ENCODE data around the gene TTC32. TPM values are rescaled to one million over a fixed set of nuclear protein-coding genes. Genes with fewer than 3 reads are reported as not detected.
A peak's percentile ranks its signal among the peaks of the same experiment; 100 is the strongest.
"Not testable (repeated sequence)": the region's sequence is repeated elsewhere in the genome, so short reads cannot be mapped to it uniquely, and the experiment has no call there.

Gene TTC32
- total RNA-seq, 1 donor from 2014 or later: 27.9 TPM

GRCh38 chr2:19929226-19929625 lies 27.4 kb upstream of the TTC32 start:
- Mint-ChIP-seq H3K4me1 (no peaks in the 10 kb centered on the region), H3K4me3 (no peak overlapping the region), H3K36me3 (peaks cover 49% of the 10 kb centered on the region), H3K27me3 (ENCODE audit: insufficient read depth, low read depth) (no peaks in the 10 kb centered on the region), H3K9me3 (peaks cover 17% of the 10 kb centered on the region), H3K27ac (no peak overlapping the region)
- no peak for DNase-seq (ENCODE audit: low spot score)
- H3K79me2 ChIP-seq (ENCODE audit: low read depth): no peaks in the 10 kb centered on the region
- H3K27ac ChIP-seq: no peak overlapping the region
- H3K4me3 ChIP-seq: no peak overlapping the region
- peaks cover 5% of the 10 kb centered on the region for H3K9me3 ChIP-seq (ENCODE audit: low read depth)
- H3K27me3 ChIP-seq: no peaks in the 10 kb centered on the region
- H3K36me3 ChIP-seq: peaks cover 34% of the 10 kb centered on the region
- H2AFZ ChIP-seq (replicated peaks): no peak overlapping the region
- H3K4me1 ChIP-seq: no peaks in the 10 kb centered on the region
- TF ChIP-seq EZH2 (IDR thresholded peaks at IDR 0.05) (no peak), EZH2phosphoT487 (IDR thresholded peaks at IDR 0.05) (no peak), CTCF (IDR thresholded peaks at IDR 0.05) (no peak)
- no peak overlapping the region for H3K4me2 ChIP-seq
- H3K9ac ChIP-seq: no peak overlapping the region
- H3F3A ChIP-seq (ENCODE audit: low read depth): no peaks in the 10 kb centered on the region
- H4K20me1 ChIP-seq (ENCODE audit: low read depth): no peaks in the 10 kb centered on the region

DNA sequence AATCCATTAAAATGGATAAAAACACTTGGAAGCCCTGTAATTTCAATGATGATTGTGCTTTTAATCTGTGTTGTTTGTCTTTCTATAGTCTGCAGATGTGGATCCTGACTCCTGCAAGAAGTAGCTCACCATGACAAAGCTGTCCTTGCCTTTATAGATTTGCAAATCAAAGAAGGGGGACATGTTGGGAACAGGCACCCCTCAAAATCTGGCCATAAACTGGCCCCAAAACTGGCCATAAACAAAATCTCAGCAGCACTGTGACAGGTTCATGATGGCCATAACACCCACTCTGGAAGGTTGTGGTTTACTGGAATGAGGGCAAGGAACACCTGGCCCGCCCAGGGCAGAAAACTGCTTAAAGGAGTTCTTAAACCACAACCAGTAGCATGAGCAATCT lies 26.0 kb upstream of the TTC32 start:
- not testable (repeated sequence) for H3K27me3 ChIP-seq; H3F3A ChIP-seq (ENCODE audit: low read depth); H3K27ac ChIP-seq; H3K4me2 ChIP-seq; H3K4me3 ChIP-seq; H3K9me3 ChIP-seq (ENCODE audit: low read depth); H3K4me1 ChIP-seq; H3K27me3 Mint-ChIP-seq (ENCODE audit: insufficient read depth, low read depth); DNase-seq (ENCODE audit: low spot score); H3K27ac Mint-ChIP-seq; H4K20me1 ChIP-seq (ENCODE audit: low read depth); H3K4me3 Mint-ChIP-seq; H2AFZ ChIP-seq (replicated peaks); H3K79me2 ChIP-seq (ENCODE audit: low read depth); H3K9ac ChIP-seq; H3K4me1 Mint-ChIP-seq
- peaks cover 17% of the 10 kb centered on the region for H3K9me3 Mint-ChIP-seq
- H3K36me3 ChIP-seq: peaks cover 34% of the 10 kb centered on the region
- peaks cover 53% of the 10 kb centered on the region for H3K36me3 Mint-ChIP-seq

DNA sequence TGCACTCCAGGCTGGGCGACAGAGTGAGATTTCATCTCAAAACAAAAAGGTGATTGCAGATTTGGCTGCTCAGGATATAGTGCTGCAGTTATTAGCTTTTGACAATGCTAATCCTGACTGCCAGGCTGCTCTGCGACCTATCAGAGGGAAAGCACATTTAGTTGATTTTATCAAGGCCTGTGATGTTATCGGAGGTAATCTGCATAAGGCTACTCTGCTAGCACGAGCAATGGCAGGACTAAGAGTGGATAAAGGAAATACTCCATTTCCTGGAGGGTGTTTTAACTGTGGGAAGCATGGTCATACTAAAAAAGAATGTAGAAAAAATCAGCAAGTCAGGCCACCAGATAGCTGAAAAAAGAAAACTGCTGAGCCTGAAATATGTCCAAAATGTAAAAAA lies 22.7 kb upstream of the TTC32 start:
- H3K4me1 ChIP-seq; H3K4me2 ChIP-seq; H4K20me1 ChIP-seq (ENCODE audit: low read depth); H3K79me2 ChIP-seq (ENCODE audit: low read depth); H3K27ac ChIP-seq; H3K4me3 ChIP-seq; H2AFZ ChIP-seq (replicated peaks); H3K9me3 ChIP-seq (ENCODE audit: low read depth); H3K9ac ChIP-seq; H3F3A ChIP-seq (ENCODE audit: low read depth); DNase-seq (ENCODE audit: low spot score); H3K4me1 Mint-ChIP-seq; H3K4me3 Mint-ChIP-seq; H3K27me3 Mint-ChIP-seq (ENCODE audit: insufficient read depth, low read depth); H3K27me3 ChIP-seq: not testable (repeated sequence)
- Mint-ChIP-seq H3K36me3 (peaks cover 63% of the 10 kb centered on the region), H3K9me3 (peaks cover 23% of the 10 kb centered on the region), H3K27ac (peak overlapping the region; percentile 58)
- peaks cover 16% of the 10 kb centered on the region for H3K36me3 ChIP-seq

DNA sequence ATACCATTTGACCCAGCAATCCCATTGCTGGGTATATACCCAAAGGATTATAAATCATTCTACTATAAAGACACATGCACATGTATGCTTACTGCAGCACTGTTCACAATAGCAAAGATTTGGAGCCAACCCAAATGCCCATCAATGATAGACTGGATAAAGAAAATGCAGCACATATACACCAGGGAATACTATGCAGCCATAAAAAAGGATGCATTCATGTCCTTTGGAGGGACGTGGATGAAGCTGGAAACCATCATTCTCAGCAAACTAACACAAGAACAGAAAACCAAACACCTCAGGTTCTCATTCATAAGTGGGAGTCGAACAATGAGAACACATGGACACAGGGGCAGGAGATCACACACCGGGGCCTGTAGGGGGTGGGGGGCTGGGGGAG lies 20.4 kb upstream of the TTC32 start:
- H3K4me1 ChIP-seq; DNase-seq (ENCODE audit: low spot score); H3K27ac Mint-ChIP-seq; H3K27me3 Mint-ChIP-seq (ENCODE audit: insufficient read depth, low read depth); H3K9ac ChIP-seq; H3K27ac ChIP-seq; H3F3A ChIP-seq (ENCODE audit: low read depth); H3K4me3 ChIP-seq; H3K4me1 Mint-ChIP-seq; H3K36me3 ChIP-seq; H3K9me3 ChIP-seq (ENCODE audit: low read depth); H4K20me1 ChIP-seq (ENCODE audit: low read depth); H3K4me3 Mint-ChIP-seq; H3K79me2 ChIP-seq (ENCODE audit: low read depth); H2AFZ ChIP-seq (replicated peaks); H3K4me2 ChIP-seq; H3K27me3 ChIP-seq: not testable (repeated sequence)
- Mint-ChIP-seq H3K9me3 (peaks cover 11% of the 10 kb centered on the region), H3K36me3 (peaks cover 53% of the 10 kb centered on the region)

DNA sequence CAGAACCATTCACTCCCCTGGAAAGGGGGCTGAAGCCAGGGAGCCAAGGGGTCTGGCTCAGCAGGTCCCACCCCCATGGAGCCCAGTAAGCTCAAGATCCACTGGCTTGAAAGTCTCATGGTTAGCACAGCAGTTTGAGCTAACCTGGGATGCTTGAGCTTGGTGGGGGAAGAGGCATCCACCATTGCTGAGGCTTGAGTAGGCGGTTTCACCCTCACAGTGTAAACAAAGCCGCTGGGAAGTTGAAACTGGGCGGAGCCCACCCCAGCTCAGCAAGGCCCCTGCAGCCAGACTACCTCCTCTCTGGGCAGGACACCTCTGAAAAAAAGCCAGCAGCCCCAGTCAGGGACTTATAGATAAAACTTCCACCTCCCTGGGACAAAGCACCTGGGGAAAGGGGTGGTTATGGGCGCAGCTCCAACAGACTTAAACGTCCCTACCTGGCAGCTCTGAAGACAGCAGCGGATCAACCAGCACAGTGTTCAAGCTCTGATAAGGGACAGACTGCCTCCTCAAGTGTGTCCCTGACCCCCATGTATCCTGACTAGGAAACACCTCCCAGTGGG lies 14.7 kb upstream of the TTC32 start:
- H3K4me3 Mint-ChIP-seq: no peak overlapping the region
- Histone ChIP-seq H3K9ac (no peak overlapping the region), H3F3A (ENCODE audit: low read depth) (peaks cover 8% of the 10 kb centered on the region), H3K9me3 (ENCODE audit: low read depth) (no peaks in the 10 kb centered on the region), H3K4me2 (no peak overlapping the region), H2AFZ (replicated peaks) (no peak overlapping the region), H3K27me3 (no peaks in the 10 kb centered on the region), H4K20me1 (ENCODE audit: low read depth) (no peaks in the 10 kb centered on the region), H3K36me3 (peaks cover 8% of the 10 kb centered on the region), H3K4me3 (no peak overlapping the region), H3K27ac (no peak overlapping the region), H3K4me1 (peaks cover 6% of the 10 kb centered on the region), H3K79me2 (ENCODE audit: low read depth) (no peaks in the 10 kb centered on the region)
- DNase-seq (ENCODE audit: low spot score): no peak
- TF ChIP-seq EZH2 (IDR thresholded peaks at IDR 0.05) (no peak), CTCF (IDR thresholded peaks at IDR 0.05) (no peak), EZH2phosphoT487 (IDR thresholded peaks at IDR 0.05) (no peak)
- no peaks in the 10 kb centered on the region for H3K27me3 Mint-ChIP-seq (ENCODE audit: insufficient read depth, low read depth)
- no peaks in the 10 kb centered on the region for H3K4me1 Mint-ChIP-seq
- peaks cover 8% of the 10 kb centered on the region for H3K9me3 Mint-ChIP-seq
- H3K27ac Mint-ChIP-seq: no peak overlapping the region
- H3K36me3 Mint-ChIP-seq: peaks cover 29% of the 10 kb centered on the region
